LNCaP clone FGC (cell line): ENCODE data around the gene TPSAB1.

Experiments
- DNase-seq: peaks from one replicate; pipeline ENCODE4 v3.0.0-alpha.2; 2011; ENCODE audit warnings: low read depth
- H3K4me3 ChIP-seq: 2 replicates; pipeline ENCODE4 v1.5.1; 2011; ENCODE audit warnings: mild to moderate bottlenecking, low read depth, low read length, control low read depth
- CTCF ChIP-seq: IDR thresholded peaks from 2 replicates; pipeline ENCODE4 v1.5.1; 2012; ENCODE audit warnings: mild to moderate bottlenecking; ENCODE audit not compliant: control insufficient read depth, insufficient read depth; ENCODE audit errors: extremely low read depth

TPSAB1 gene

GRCh38 chr16:1288813-1289476 is 48.4 kb downstream of the TPSAB1 start:
- no peak for DNase-seq
- H3K4me3 ChIP-seq = no peak overlapping the region
- no peak for TF ChIP-seq CTCF

GRCh38 chr16:1289477-1289866 is 49.0 kb downstream of the TPSAB1 start:
- H3K4me3 ChIP-seq = no peak overlapping the region
- no peak for DNase-seq
- no peak for TF ChIP-seq CTCF

- H3K4me3 ChIP-seq = no peak overlapping the region
- TF ChIP-seq CTCF = no peak
Measured at GRCh38 chr16:1290063-1290501, 49.6 kb downstream of the TPSAB1 start.

GRCh38 chr16:1290860-1291575 is 50.5 kb downstream of the TPSAB1 start:
- H3K4me3 ChIP-seq = no peak overlapping the region
- TF ChIP-seq CTCF = no peak
- no peak for DNase-seq

More at GRCh38 chr16:1290063-1290501, 49.6 kb downstream of the TPSAB1 start:
- no peak for DNase-seq

GRCh38 chr16:1291576-1291974 is 51.1 kb downstream of the TPSAB1 start:
- no peak overlapping the region for H3K4me3 ChIP-seq
- no peak for TF ChIP-seq CTCF
- DNase-seq = no peak
